ENCODE results near the gene HMGB3.

The HMGB3 gene

GRCh38 chrX:150982788-150983520, at the start of gene HMGB3:
TSS of gene HMGB3 (plus strand) at chrX:150983335. CDS start at chrX:150985600, 2,265 bp downstream.
- TF ChIP-seq CTCF (IDR thresholded peaks at IDR 0.05; ENCODE audit: low read depth, low read length): no peak
- peak within 1 kb of the TSS; percentile 61 to 66 for H3K4me3 ChIP-seq (replicated peaks in 1 of 2; ENCODE audit: low read depth in 2 of 2, low read length in 2 of 2)
- DNase-seq (ENCODE audit: low read depth in 2 of 2): peak; percentile 89 to 90

GRCh38 chrX:150933945-150934350, 49.2 kb upstream of the HMGB3 start:
- TF ChIP-seq CTCF (IDR thresholded peaks at IDR 0.05; ENCODE audit: low read depth, low read length): no peak
- no peak for DNase-seq (ENCODE audit: low read depth in 2 of 2)
- no peak overlapping the region for H3K4me3 ChIP-seq (replicated peaks in 1 of 2; ENCODE audit: low read depth in 2 of 2, low read length in 2 of 2)

- no peak overlapping the region for H3K4me3 ChIP-seq (replicated peaks in 1 of 2; ENCODE audit: low read depth in 2 of 2, low read length in 2 of 2)
- DNase-seq (ENCODE audit: low read depth in 2 of 2): peak; percentile 34 to 63
- TF ChIP-seq CTCF (IDR thresholded peaks at IDR 0.05; ENCODE audit: low read depth, low read length): no peak
Observed at GRCh38 chrX:150934453-150934852, 48.7 kb upstream of the HMGB3 start.

GRCh38 chrX:150935467-150935866, 47.7 kb upstream of the HMGB3 start:
- no peak for TF ChIP-seq CTCF (IDR thresholded peaks at IDR 0.05; ENCODE audit: low read depth, low read length)
- no peak overlapping the region for H3K4me3 ChIP-seq (replicated peaks in 1 of 2; ENCODE audit: low read depth in 2 of 2, low read length in 2 of 2)
- DNase-seq (ENCODE audit: low read depth in 2 of 2): peak; percentile 2 to 42

- DNase-seq (ENCODE audit: low read depth in 2 of 2): no peak
- no peak for TF ChIP-seq CTCF (IDR thresholded peaks at IDR 0.05; ENCODE audit: low read depth, low read length)
- H3K4me3 ChIP-seq (replicated peaks in 1 of 2; ENCODE audit: low read depth in 2 of 2, low read length in 2 of 2): no peak overlapping the region
Observed at GRCh38 chrX:150936556-150936955, 46.6 kb upstream of the HMGB3 start.

- H3K4me3 ChIP-seq (replicated peaks in 1 of 2; ENCODE audit: low read depth in 2 of 2, low read length in 2 of 2): no peak overlapping the region
- no peak for DNase-seq (ENCODE audit: low read depth in 2 of 2)
- TF ChIP-seq CTCF (IDR thresholded peaks at IDR 0.05; ENCODE audit: low read depth, low read length): no peak
Observed at GRCh38 chrX:150940844-150941495, 42.2 kb upstream of the HMGB3 start.
